PC-3 (cell line): ENCODE measurements around the gene SSU72. TPM values are rescaled to one million over a fixed set of nuclear protein-coding genes. Genes with fewer than 3 reads are reported as not detected.
A peak's percentile ranks its signal among the peaks of the same experiment; 100 is the strongest.
"Not testable (repeated sequence)": the region's sequence is repeated elsewhere in the genome, so short reads cannot be mapped to it uniquely, and the experiment has no call there.

Experiments
- ATAC-seq: fragments of 200-7000 bp; cut with Tn5 transposase; 2 replicates; pipeline ENCODE4 v1.9.1; 2020; ENCODE audit warnings: mild to moderate bottlenecking, moderate library complexity
- BruUV-seq: library from RNA; stranded (reverse); fragments of 400-500 nt; replicated peaks from 2 replicates; lab custom pipeline; 2021; lab: Mats Ljungman, UMichigan
- CTCF ChIA-PET: fragments of 300-600 bp; sonication (Branson Sonifier 250); formaldehyde crosslinking; loops from one replicate; lab custom pipeline; 2022; ENCODE audit warnings: antibody characterized with exemption; lab: Charles Lee
- POLR2A ChIA-PET: fragments of 300-600 bp; sonication (Branson Sonifier 250); formaldehyde crosslinking; loops from one replicate; lab custom pipeline; 2022; ENCODE audit warnings: antibody characterized with exemption; ENCODE audit not compliant: unreplicated experiment; lab: Charles Lee
- DNase-seq: peaks from one replicate; pipeline ENCODE4 v3.0.0-alpha.2; 2015
- H2AFZ ChIP-seq: fragments of 300-600 bp; sonication (generic); 2 replicates; pipeline ENCODE4 v1.6.0; 2016; ENCODE audit warnings: antibody characterized with exemption, low read length
- H3F3A ChIP-seq: fragments of 300-600 bp; sonication (generic); one replicate; pipeline ENCODE4 v1.6.0; 2017; ENCODE audit warnings: antibody characterized with exemption, low read length, control low read depth, mild to moderate bottlenecking; ENCODE audit not compliant: unreplicated experiment
- H3K27ac ChIP-seq: fragments of 300-600 bp; sonication (generic); 2 replicates; pipeline ENCODE4 v1.5.1; 2016; ENCODE audit warnings: mild to moderate bottlenecking, low read length
- H3K27me3 ChIP-seq: fragments of 300-600 bp; sonication (generic); 2 replicates; pipeline ENCODE4 v1.6.1; 2016; ENCODE audit warnings: low read length, mixed read lengths
- H3K36me3 ChIP-seq: fragments of 300-600 bp; sonication (generic); 2 replicates; pipeline ENCODE4 v1.6.1; 2016; ENCODE audit warnings: low read depth, mixed run types, low read length, mixed read lengths
- H3K4me1 ChIP-seq: fragments of 300-600 bp; sonication (generic); 2 replicates; pipeline ENCODE4 v1.5.1; 2016; ENCODE audit warnings: low read length; ENCODE audit not compliant: insufficient read depth
- H3K4me2 ChIP-seq: fragments of 300-600 bp; sonication (generic); 2 replicates; pipeline ENCODE4 v1.6.0; 2016; ENCODE audit warnings: low read length
- H3K4me3 ChIP-seq: fragments of 300-600 bp; sonication (generic); 2 replicates; pipeline ENCODE4 v1.5.1; 2016; ENCODE audit warnings: mild to moderate bottlenecking, low read length, mixed read lengths
- H3K79me2 ChIP-seq: fragments of 300-600 bp; sonication (generic); 2 replicates; pipeline ENCODE4 v1.6.1; 2017; ENCODE audit warnings: low read length, mixed read lengths
- H3K9ac ChIP-seq: fragments of 300-600 bp; sonication (generic); 2 replicates; pipeline ENCODE4 v1.6.0; 2016; ENCODE audit warnings: mild to moderate bottlenecking, low read length
- H3K9me2 ChIP-seq: fragments of 300-600 bp; sonication (generic); replicated peaks from 2 replicates; pipeline ENCODE4 v1.6.1; 2016; ENCODE audit warnings: mixed run types, low read length, mixed read lengths
- H3K9me3 ChIP-seq: fragments of 300-600 bp; sonication (generic); 2 replicates; pipeline ENCODE4 v1.6.1; 2016; ENCODE audit warnings: low read length, mixed read lengths
- H4K20me1 ChIP-seq: fragments of 300-600 bp; sonication (generic); 2 replicates; pipeline ENCODE4 v1.6.1; 2016; ENCODE audit warnings: low read length, mixed read lengths
- EZH2 ChIP-seq: fragments of 300-600 bp; sonication (generic); IDR thresholded peaks from one replicate; pipeline ENCODE4 v1.6.1; 2017; ENCODE audit warnings: antibody characterized with exemption, mild to moderate bottlenecking, low read length; ENCODE audit not compliant: unreplicated experiment
- EZH2phosphoT487 ChIP-seq: fragments of 300-600 bp; sonication (generic); IDR thresholded peaks from 2 replicates; pipeline ENCODE4 v1.6.1; 2018; ENCODE audit warnings: mild to moderate bottlenecking, antibody characterized with exemption, low read length, borderline replicate concordance
- intact Hi-C: fragments of 100-400 bp; cut with micrococcal nuclease; formaldehyde crosslinking; loops from 2 replicates; pipeline ENCODE4 v1.9.0; 2023
- total RNA-seq: library from RNA; depleted of rRNA; stranded (reverse); fragments of >200 nt; gene quantifications from 2 replicates; pipeline ENCODE4 v1.2.3, GENCODE V29; 2014
- TF ChIP-seq, protein P1 (sequence below): fragments of 300-600 bp; sonication (generic); conservative IDR thresholded peaks from 2 replicates; pipeline ENCODE4 v1.5.1; 2017; ENCODE audit warnings: antibody characterized with exemption, low read depth, mild to moderate bottlenecking, low read length

Gene SSU72
- total RNA-seq, 1 experiment from 2014 or later, result 283 TPM

GRCh38 chr1:1596493-1597274 is 22.0 kb upstream of the SSU72 start:
- H3K27me3 ChIP-seq, result peaks cover 4% of the 10 kb centered on the region; the same call in 1 of the 2 replicates
- POLR2A ChIA-PET, result interaction anchor here (0.5 kb wide), 1 partner anchor 25 kb away, joined by 9 read pairs; no protein-coding TSS in a partner anchor

DNA sequence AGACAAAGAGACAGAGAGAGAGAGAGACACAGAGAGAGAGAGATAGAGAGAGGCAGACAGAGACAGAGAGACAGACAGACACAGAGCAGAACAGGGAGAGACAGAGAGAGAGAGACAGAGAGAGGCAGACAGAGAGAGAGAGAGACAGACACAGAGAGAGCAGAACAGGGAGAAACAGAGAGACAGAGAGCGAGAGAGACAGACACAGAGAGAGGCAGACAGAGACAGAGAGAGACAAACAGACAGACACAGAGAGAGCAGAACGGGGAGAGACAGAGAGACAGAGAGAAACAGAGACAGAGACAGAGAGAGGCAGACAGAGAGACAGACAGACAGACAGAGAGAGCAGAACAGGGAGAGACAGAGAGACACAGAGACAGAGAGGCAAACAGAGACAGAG is 20.7 kb upstream of the SSU72 start:
- H3K4me3 ChIP-seq, H3K27me3 ChIP-seq, CTCF ChIA-PET, ATAC-seq, H4K20me1 ChIP-seq, H3K9me2 ChIP-seq, H3F3A ChIP-seq, POLR2A ChIA-PET, H3K4me1 ChIP-seq, DNase-seq, H2AFZ ChIP-seq, H3K4me2 ChIP-seq, intact Hi-C loops, H3K79me2 ChIP-seq, BruUV-seq, H3K9me3 ChIP-seq, H3K9ac ChIP-seq, H3K36me3 ChIP-seq, H3K27ac ChIP-seq: not testable (repeated sequence)

More at GRCh38 chr1:1596493-1597274, 22.0 kb upstream of the SSU72 start:
- no peak; the same call in 1 of the 2 replicates for ATAC-seq
- H3K36me3 ChIP-seq, result no peaks in the 10 kb centered on the region
- intact Hi-C loops, result no loop called here
- no peak for DNase-seq
- H3K4me1 ChIP-seq, result peaks cover 8% of the 10 kb centered on the region
- H3K79me2 ChIP-seq, result no peaks in the 10 kb centered on the region
- H3K4me2 ChIP-seq, result no peak overlapping the region
- H3F3A ChIP-seq, result no peaks in the 10 kb centered on the region
- H3K9me2 ChIP-seq, result no peaks in the 10 kb centered on the region
- H3K9me3 ChIP-seq, result no peaks in the 10 kb centered on the region
- H3K27ac ChIP-seq, result no peak overlapping the region
- no peaks in the 10 kb centered on the region for H4K20me1 ChIP-seq
- TF ChIP-seq EZH2phosphoT487 (no peak), EZH2 (no peak)
- TF ChIP-seq, protein P1, sequence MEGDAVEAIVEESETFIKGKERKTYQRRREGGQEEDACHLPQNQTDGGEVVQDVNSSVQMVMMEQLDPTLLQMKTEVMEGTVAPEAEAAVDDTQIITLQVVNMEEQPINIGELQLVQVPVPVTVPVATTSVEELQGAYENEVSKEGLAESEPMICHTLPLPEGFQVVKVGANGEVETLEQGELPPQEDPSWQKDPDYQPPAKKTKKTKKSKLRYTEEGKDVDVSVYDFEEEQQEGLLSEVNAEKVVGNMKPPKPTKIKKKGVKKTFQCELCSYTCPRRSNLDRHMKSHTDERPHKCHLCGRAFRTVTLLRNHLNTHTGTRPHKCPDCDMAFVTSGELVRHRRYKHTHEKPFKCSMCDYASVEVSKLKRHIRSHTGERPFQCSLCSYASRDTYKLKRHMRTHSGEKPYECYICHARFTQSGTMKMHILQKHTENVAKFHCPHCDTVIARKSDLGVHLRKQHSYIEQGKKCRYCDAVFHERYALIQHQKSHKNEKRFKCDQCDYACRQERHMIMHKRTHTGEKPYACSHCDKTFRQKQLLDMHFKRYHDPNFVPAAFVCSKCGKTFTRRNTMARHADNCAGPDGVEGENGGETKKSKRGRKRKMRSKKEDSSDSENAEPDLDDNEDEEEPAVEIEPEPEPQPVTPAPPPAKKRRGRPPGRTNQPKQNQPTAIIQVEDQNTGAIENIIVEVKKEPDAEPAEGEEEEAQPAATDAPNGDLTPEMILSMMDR, result no peak
- CTCF ChIA-PET, result no interaction called here
- no peak overlapping the region for H2AFZ ChIP-seq
- H3K9ac ChIP-seq, result no peak overlapping the region
- H3K4me3 ChIP-seq, result no peak overlapping the region
- no TSS peak for BruUV-seq

DNA sequence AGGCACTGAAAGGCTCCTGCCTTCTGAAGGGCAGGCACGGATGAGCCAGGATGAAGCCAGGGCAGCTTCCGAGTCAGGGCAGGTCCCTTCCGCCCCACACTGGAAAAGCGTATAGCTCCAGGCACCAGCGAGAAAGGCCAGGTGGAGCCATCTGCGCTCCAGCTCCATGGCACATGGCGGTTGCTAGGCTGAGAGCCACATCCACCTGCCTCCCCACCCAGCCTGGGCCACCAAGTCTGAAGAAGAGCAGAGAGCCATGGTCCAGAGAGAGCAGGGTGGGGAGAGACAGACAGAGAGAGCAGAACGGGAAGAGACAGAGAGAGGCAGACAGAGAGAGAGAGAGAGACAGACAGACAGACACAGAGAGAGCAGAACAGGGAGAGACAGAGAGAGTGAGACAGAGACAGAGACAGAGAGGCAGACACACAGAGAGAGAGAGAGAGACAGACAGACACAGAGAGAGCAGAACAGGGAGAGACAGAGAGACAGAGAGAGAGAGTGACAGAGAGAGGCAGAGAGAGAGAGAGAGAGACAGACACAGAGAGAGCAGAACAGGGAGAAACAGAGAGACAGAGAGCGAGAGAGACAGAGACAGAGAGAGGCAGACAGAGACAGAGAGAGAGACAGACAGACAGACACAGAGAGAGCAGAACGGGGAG is 20.1 kb upstream of the SSU72 start:
- BruUV-seq, result no TSS peak
- H3K36me3 ChIP-seq, result no peaks in the 10 kb centered on the region
- ChIA-PET POLR2A (no interaction called here), CTCF (no interaction called here)
- no peaks in the 10 kb centered on the region for H3K9me2 ChIP-seq
- H3F3A ChIP-seq, result no peaks in the 10 kb centered on the region
- no peaks in the 10 kb centered on the region for H3K9me3 ChIP-seq
- no peaks in the 10 kb centered on the region for H3K79me2 ChIP-seq
- DNase-seq (no peak), ATAC-seq (peak; percentile 29)
- H3K27ac ChIP-seq, result no peak overlapping the region
- H3K4me3 ChIP-seq, result no peak overlapping the region
- peaks cover 9% of the 10 kb centered on the region for H3K4me1 ChIP-seq
- H3K27me3 ChIP-seq, result no peaks in the 10 kb centered on the region
- H3K4me2 ChIP-seq, result no peak overlapping the region
- no peak overlapping the region for H2AFZ ChIP-seq
- no peaks in the 10 kb centered on the region for H4K20me1 ChIP-seq
- TF ChIP-seq EZH2phosphoT487 (no peak), EZH2 (no peak)
- TF ChIP-seq, protein P1, result no peak
- intact Hi-C loops, result no loop called here
- no peak overlapping the region for H3K9ac ChIP-seq
